HG03025 (cell line): ENCODE data around the gene PLCD1.
"Not testable (repeated sequence)": the region's sequence is repeated elsewhere in the genome, so short reads cannot be mapped to it uniquely, and the experiment has no call there.

Source experiments
- ATAC-seq: cut with Tn5 transposase; IDR thresholded peaks from one replicate; pipeline ENCODE4 v1.9.1; 2021; ENCODE audit warnings: mild to moderate bottlenecking, moderate library complexity; ENCODE audit not compliant: unreplicated experiment, low FRiP score

Gene PLCD1

DNA sequence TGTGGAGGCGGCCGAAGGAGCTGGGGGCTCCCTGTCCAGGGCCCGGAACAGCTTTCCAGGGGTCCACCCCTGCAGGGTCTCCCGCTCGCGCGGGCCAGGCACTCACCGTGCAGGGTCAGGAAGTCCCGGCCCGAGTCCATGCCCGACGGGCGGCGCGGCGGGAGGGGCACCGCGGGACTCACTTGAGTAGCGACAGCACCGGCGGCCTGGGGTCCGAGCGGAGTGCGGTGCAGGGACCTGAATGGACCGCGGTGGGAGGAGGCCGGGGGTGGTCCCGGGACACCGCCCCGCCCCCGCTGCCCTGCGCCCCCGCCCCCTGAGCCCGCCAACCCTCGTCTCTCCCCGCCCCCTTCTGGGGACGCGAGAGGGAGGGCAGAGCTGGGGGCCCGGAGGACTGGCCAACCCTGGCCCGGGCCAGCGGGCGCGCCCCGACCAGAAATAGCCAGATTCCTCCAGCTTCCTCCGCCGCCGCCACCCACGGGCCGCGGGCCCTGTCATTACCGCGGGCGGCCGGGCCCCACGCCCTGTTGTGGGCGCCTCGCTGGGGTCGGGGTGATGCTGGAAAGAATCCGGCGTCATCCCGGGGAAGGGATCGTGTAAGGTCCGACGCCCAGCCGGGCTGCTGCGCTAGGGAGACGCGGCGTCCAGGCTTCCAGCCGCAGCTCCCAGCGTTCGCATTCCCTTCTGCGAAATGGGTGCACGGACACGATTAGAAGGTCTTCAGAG, at the start of gene PLCD1:
TSS of gene PLCD1 (minus strand) at position 243 of the 726 bp plus-strand sequence. CDS start at position 140, 103 bp downstream.
- no peak for ATAC-seq

DNA sequence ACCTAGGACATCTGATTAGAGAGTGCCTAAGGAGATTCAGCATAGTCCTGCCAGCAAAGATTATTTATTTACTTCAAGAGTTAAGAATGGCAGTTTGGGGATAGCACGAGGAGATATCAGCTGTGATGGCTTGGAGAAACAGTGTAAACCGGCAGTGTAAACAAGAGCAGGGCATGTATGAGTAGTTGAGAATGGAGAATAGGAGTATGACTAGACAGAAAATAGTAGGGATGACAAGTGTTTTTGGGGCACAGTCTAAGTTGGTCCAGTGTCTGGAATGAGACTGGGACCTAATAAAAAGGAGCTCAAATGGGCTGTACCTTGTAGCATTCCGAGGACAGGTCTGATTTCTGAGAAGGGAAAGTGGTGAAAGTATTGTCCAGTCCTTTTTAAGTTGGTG, 47.6 kb upstream of the PLCD1 start:
- ATAC-seq: not testable (repeated sequence)

DNA sequence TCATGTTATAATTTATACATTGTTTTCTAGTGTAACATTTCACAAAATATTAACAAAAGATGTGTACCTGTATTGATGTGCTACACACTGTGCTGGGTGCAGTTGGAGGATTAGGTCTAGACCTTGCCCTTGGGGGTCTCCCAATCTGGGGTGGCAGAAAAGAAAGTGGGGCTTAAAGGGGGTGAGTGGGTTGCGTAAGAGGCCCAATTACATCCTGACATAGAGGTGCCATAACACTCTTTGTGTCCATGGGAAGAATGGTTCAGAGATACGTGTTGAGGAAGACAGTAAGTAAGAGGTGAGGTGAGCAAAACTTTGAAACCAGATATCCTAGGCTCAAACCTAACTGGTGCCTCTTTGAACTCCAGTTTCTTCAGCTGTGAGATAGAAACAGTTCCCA, 40.6 kb upstream of the PLCD1 start:
- ATAC-seq: no peak

DNA sequence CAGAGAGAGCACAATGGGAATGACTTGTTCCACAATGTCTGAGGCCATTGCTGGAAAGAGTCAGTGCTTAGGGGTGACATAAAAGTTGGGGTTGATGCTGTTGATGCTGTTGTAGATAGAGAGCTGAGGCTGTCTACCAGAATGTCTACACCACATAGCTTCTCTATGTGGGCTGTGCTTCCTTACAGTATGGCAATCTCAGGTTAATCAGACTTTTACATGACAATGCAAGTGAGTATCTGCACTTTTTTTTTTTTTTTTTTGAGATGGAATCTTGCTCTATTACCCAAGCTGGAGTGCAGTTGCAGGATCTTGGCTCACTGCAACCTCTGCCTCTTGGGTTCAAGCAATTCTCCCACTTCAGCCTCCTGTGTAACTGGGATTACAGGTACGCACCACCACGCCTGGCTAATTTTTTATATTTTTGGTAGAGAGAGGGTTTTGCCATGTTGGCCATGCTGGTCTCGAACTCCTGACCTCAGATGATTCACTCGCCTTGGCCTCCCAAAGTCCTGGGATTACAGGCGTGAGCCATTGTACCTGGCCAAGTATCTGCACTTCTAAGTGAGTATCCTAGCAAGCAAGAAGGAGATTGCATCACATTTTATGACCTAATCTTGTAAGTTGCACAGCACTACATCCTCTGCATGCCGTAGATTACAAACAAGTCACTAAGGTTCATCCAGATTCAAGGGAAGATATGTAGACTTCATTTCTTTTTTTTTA, 38.2 kb upstream of the PLCD1 start:
- no peak for ATAC-seq

DNA sequence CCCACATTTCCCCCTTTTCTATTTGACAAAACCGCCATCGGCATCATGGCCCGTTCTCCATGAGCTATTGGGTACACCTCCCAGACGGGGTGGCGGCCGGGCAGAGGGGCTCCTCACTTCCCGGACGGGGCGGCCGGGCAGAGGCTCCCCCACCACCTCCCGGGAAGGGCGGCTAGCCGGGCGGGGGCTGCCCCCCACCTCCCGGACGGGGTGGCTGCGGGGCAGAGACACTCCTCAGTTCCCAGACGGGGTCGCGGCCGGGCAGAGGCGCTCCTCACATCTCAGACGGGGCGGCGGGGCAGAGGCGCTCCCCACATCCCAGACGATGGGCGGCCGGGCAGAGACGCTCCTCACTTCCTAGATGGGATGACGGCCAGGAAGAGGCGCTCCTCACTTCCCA, 35.0 kb upstream of the PLCD1 start:
- ATAC-seq: not testable (repeated sequence)

DNA sequence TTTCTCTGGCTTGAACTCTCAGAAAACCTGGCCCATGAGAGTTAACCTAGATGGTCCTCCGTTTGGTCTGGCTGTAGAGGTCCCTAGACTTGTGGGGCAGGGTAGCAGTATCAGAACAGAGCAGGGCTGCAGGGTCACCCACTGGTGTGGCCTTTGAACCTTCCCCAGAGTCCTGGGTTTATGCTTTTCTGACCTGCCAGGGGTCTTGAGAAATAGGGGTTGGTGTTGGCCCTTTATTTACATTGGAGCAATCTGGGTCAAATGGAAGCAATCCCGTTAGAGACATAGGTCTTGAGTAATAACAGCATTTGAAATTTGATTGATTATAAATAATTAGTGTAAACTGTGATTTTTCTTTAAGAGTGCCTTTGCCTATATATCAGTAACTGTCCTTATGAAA, 33.4 kb upstream of the PLCD1 start:
- ATAC-seq: no peak

DNA sequence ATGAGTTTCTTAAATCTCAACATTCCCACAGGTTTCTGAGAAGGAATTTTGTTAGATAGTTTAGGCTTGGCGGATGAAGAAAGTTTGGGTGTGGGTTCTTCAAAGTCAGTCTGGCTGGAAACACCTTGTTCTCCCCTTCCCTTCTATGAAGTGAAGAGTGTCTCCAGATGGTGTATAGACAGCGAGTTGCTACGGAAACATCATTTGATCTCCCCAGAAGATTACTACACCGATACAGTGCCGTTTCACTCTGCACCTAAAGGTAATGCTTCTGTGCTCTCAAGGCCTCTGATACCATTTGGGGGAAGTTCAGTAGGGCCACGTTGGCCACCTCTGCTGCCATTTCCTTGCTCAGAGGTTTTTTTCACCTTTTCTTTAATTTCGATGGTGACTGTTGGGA, 30.1 kb upstream of the PLCD1 start:
- no peak for ATAC-seq

DNA sequence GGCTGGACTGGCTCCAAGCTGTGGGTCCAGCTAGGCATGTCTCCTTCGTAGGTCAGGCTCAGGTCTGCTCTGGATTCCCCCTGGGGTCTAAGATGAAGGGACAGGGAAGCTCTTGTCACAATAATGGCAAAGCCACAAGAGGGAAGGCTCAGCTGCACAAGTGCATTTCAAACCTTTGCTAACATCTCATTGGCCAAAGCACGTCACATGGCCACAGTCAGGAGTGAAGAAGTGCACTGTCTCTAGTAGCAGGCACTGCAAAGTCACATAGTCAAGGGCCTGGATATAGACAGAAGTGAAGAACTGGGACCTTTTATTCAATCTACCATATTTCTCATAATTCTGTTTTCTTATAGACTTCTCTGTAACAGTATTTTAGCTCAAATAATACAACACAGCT, 29.7 kb upstream of the PLCD1 start:
- no peak for ATAC-seq

DNA sequence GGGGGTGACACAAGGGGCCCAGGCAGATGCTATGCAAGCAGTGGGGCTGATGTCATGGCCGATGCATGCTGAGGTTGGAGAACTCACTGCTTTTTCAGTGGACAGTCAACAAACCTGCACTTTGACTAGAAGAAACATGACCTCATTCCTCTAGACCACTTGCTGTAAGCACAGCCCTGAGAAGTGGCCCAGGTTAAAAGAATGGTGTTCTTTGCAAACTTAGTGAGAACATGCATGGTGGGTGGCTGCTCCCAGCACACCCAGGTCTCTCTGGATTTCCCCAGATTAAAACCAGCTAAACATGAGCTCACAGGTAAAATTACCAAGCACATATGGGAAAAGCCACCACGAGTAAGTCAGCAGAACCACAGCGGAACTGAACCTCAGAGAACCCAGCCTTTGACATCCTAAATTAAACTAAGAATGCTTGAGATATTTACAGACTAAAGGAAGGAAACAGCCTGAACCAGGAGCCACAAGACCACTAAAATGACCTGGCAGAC, 25.1 kb upstream of the PLCD1 start:
- no peak for ATAC-seq

DNA sequence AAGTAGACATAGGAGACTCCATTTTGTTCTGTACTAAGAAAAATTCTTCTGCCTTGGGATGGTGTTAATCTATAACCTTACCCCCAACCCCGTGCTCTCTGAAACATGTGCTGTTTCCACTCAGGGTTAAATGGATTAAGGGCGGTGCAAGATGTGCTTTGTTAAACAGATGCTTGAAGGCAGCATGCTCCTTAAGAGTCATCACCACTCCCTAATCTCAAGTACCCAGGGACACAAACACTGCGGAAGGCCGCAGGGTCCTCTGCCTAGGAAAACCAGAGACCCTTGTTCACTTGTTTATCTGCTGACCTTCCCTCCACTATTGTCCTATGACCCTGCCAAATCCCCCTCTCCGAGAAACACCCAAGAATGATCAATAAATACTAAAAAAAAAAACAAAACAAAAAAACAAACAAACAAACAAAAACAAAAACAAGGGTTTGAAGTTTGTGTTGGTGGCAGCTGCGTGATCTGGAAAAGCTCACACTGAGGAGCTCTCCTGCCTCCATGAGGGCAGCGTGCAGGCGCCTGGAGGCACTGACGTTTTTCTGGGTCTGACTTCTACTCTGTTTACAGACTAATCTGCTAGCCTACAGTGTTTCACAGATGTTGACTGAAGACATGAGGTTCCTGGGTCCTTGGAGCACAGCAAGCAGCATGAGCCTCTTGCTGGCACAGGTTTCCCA, 24.5 kb upstream of the PLCD1 start:
- ATAC-seq: not testable (repeated sequence)

DNA sequence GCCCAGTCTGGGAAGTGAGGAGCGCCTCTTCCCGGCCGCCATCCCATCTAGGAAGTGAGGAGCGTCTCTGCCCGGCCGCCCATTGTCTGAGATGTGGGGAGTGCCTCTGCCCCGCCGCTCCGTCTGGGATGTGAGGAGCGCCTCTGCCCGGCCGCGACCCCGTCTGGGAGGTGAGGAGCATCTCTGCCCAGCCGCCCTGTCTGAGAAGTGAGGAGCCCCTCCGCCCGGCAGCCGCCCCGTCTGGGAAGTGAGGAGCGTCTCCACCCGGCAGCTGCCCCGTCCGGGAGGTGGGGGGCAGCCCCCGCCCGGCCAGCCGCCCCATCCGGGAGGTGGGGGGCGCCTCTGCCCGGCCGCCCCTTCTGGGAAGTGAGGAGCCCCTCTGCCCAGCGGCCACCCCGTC, 23.8 kb upstream of the PLCD1 start:
- not testable (repeated sequence) for ATAC-seq

DNA sequence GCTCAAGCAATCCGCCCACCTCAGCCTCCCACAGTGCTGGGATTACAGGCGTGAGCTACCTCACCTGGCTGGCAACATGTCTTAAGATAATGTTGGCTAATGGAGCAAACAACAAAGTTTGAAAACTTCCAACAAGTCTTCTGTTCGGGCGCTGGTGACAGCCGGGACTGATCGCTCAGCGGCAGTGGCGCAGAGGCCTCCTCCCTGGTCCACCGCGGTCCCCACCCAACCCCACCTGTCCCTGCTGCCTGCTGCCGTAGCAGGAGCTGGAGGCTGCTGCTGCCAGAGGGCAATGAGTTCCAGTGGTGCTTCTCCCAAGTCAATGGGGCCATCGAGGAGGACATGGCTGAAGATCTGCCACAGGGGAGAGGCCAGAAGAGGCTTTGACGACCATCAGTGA, 21.7 kb upstream of the PLCD1 start:
- ATAC-seq: no peak

DNA sequence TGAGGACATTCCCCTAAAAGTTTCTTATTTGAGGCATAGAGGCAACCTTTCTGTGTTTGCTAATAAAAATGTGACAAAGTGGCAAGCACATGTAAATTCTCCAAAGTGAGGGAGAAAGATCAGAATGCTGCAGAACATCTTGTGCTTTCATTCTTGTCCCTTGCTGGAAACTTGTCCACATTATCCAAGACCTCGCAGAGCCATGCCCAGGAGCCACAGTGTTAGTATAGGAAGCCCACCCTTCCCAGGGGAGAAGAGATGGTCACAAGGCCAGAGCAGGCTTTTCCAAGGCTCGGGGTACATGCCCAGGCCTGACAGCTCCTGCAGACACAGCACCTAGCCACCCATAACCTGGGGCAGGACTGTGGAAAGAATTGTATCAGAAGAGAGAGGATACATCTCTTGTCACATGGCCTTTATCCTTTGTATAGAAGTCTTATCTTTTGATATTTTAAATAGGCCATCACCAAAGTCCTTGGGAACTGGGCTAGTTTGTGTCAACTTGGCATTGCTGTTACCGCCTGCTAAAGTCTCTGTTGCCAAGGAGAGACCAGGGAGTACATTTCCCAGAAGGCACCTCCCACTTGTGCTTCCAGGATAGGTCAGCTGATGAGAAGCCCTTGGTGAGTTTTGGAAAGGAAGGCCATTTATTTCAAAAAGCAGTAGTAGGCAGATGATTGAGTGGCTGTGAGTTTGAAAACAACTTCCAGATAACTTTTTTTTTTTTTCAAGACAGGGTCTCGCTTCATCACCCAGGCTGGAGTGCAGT, 20.1 kb upstream of the PLCD1 start:
- no peak for ATAC-seq

DNA sequence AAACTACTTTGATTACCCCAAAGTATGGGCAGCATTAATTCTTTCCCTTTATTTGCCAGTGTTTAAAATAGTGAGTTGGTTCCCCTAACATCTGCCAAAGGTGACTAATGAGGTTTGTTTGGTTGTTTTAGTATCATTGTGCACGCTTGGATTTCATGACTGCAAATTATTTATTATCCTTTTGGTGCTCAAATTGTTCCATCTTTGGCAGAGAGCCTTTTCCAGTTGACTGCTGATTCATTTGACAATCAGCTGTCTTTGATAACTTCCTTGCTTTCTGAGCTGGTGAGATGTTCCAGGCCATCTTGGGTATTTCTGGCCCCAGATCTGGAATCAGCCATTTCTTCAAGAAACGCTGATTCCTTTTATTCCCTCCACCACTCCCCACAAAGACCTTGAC, 18.5 kb upstream of the PLCD1 start:
- no peak for ATAC-seq

DNA sequence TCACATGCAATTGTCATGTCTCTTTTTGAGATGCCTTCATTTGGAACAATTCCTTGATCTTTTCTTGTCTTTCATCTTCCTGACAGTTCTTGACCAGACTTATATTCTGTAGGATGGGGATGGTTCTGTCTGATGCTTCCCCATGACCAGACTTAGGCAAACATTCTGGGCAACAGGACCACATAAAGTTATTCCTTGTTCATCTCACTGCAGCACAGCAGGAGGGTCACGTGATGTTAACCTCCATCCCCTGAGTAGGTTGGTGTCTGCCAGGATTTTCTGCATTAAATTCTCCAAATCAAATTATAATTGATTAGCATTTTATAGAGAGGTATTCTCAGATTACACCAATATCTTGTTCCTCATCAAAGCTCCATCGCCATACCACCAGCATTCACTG, 17.4 kb upstream of the PLCD1 start:
- no peak for ATAC-seq

DNA sequence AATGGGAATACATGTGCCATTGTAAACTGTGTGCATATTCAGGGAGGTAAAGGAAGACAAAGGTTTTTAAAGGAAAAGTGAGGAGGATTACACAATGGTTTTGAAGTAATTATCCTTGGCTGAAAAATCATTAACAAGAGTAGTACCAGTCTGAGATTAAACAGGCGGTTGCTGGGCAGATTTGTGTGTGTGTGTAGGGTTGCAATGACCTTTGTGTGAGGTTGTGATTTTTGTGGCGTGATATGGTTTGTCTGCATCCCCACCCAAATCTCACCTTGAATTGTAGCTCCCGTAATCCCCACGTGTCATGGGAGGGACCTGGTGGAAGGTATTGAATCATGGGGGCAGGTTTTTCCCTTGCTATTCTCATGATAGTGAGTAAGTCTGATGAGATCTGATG, 16.6 kb upstream of the PLCD1 start:
- no peak for ATAC-seq

DNA sequence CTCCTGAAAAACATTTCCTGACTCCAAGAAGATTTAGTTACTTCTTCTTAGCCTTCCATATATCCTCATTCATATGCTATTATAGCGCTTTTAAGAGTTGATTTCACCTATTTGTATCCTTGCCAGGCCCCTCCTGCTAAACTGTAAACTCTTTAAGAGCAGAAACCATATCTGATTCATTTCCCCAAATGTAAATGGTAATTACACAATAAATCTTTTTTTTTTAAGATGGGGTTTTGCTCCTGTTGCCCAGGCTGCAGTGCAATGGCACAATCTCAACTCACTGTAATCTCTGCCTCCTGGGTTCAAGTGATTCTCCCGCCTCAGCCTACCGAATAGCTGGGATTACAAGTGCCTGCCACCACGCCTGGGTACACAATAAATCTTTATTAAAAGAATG, 14.0 kb upstream of the PLCD1 start:
- ATAC-seq: no peak

DNA sequence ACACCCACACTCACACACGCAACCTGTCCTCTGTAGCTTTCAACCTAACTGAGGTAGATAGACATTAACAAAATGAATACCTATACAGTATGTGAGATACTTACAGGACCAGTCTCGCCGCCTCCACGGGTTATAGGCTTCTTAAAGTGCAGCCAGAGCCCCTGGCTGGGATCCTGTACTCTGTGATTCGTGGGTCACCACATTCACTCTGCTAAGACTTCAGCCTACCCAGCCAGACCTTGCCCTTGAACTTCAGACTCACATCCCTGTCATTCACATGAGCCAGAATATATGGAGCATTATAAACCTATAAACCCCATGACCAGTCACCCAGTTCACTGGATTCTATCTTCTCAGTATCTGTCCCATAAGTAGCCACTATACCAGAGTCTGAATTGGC, 11.0 kb upstream of the PLCD1 start:
- ATAC-seq: no peak

DNA sequence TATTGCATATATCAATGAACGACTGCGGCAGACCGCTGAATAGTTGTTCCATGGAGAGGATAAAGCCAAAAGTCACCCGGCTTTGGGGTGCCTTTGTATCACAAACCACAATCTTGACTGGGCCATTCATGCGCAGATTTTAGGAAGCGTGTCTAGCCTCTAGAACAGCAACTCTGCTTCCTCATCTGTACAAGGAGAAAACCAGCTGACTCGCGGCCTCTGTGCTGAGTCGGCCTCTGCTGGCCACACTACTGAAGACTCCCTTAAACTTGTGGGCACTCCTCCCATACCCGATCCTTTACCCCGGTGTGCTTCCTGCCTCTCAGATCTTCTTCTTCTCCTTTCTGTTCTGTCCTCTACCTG, 10.4 kb upstream of the PLCD1 start:
- peak; percentile 46 for ATAC-seq

DNA sequence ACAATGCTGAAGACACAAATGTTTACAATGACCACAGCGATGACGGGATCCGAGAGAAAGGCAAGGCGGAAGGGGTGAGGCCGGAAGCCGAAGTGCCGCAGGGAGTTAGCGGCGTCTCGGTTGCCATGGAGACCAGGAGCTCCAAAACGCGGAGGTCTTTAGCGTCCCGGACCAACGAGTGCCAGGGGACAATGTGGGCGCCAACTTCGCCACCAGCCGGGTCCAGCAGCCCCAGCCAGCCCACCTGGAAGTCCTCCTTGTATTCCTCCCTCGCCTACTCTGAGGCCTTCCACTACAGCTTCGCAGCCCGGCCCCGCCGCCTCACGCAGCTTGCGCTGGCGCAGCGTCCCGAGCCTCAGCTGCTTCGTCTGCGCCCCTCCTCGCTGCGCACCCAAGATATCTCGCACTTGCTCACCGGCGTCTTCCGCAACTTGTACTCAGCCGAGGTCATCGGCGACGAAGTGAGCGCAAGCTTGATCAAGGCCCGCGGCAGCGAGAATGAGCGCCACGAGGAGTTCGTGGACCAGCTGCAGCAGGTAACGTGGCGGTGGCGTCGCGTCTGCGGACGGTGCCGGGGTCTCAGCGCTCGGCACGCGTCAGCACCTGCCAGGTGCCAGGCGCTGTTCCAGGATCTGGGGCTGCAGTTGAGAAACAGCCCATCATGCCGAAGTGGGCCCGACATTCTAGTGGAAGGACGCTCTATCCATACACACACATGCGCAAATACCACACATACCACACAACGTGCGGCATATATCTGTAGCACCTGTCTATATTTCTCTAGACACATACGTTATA, 9.9 kb upstream of the PLCD1 start, which contains the start of gene DLEC1:
TSS of gene DLEC1 (plus strand) at position 108 of the 798 bp plus-strand sequence. CDS start at position 126, 18 bp downstream.
- peak; percentile 85 for ATAC-seq
